Stimulated activated CD8-positive, alpha-beta memory T cell treated with anti-CD3 and anti-CD28 coated beads, Interleukin-12 subunit alpha, Interleukin-12 subunit beta, amount 100 ng/mL, for 24 hours (primary cell): ENCODE measurements around the gene EDC3.
"Not testable (repeated sequence)": the region's sequence is repeated elsewhere in the genome, so short reads cannot be mapped to it uniquely, and the experiment has no call there.

Experiments used
- DNase-seq: peaks from one replicate; pipeline ENCODE4 v3.0.0-alpha.2; 2020; ENCODE audit errors: extremely low read depth

EDC3 gene

GRCh38 chr15:74653426-74654102, 42.3 kb downstream of the EDC3 start:
- DNase-seq, result no peak

GRCh38 chr15:74651242-74651741, 44.5 kb downstream of the EDC3 start:
- no peak for DNase-seq

- DNase-seq, result no peak
Measured at GRCh38 chr15:74648051-74648842, 47.6 kb downstream of the EDC3 start.

GRCh38 chr15:74646480-74646879, 49.3 kb downstream of the EDC3 start:
- no peak for DNase-seq

GRCh38 chr15:74643665-74644204, 52.1 kb downstream of the EDC3 start:
- DNase-seq, result no peak

- DNase-seq, result no peak
Measured at GRCh38 chr15:74642734-74643664, 52.8 kb downstream of the EDC3 start.

GRCh38 chr15:74642348-74642733, 53.5 kb downstream of the EDC3 start:
- DNase-seq, result no peak

- DNase-seq, result no peak
Measured at GRCh38 chr15:74641151-74641550, 54.7 kb downstream of the EDC3 start.

- no peak for DNase-seq
Measured at GRCh38 chr15:74636984-74637383, 58.8 kb downstream of the EDC3 start.

GRCh38 chr15:74635228-74635627, 60.6 kb downstream of the EDC3 start:
- DNase-seq, result no peak

GRCh38 chr15:74633781-74634180, 62.0 kb downstream of the EDC3 start:
- DNase-seq, result no peak

- DNase-seq, result no peak
Measured at GRCh38 chr15:74632601-74633000, 63.2 kb downstream of the EDC3 start.

- DNase-seq, result no peak
Measured at GRCh38 chr15:74631935-74632560, 63.8 kb downstream of the EDC3 start.

- no peak for DNase-seq
Measured at GRCh38 chr15:74631408-74631807, 64.4 kb downstream of the EDC3 start.

- no peak for DNase-seq
Measured at GRCh38 chr15:74631087-74631385, 64.8 kb downstream of the EDC3 start.

GRCh38 chr15:74630284-74631086, 65.3 kb downstream of the EDC3 start:
- DNase-seq, result no peak

GRCh38 chr15:74629696-74630095, 66.1 kb downstream of the EDC3 start:
- DNase-seq, result not testable (repeated sequence)

GRCh38 chr15:74628949-74629348, 66.9 kb downstream of the EDC3 start:
- DNase-seq, result no peak

- DNase-seq, result no peak
Measured at GRCh38 chr15:74628199-74628598, 67.6 kb downstream of the EDC3 start.

- no peak for DNase-seq
Measured at GRCh38 chr15:74627766-74628165, 68.1 kb downstream of the EDC3 start.
